K562 (cell line): ENCODE results near the gene UBR3. TPM values are rescaled to one million over a fixed set of nuclear protein-coding genes. Genes with fewer than 3 reads are reported as not detected.
A peak's percentile ranks its signal among the peaks of the same experiment; 100 is the strongest.

ENCODE experiments used
- ATAC-seq: fragments of 200-7000 bp; cut with Tn5 transposase; 3 replicates; pipeline ENCODE4 v1.9.1; 2020; ENCODE audit warnings: moderate library complexity
- BruUV-seq: library from RNA; stranded (reverse); fragments of 400-500 nt; replicated peaks from 2 replicates; lab custom pipeline; 2021; lab: Mats Ljungman, UMichigan
- CTCF ChIA-PET: fragments of 300-600 bp; formaldehyde crosslinking; extraction: SDS; loops from one replicate; lab custom pipeline; 2021; ENCODE audit warnings: low intra/inter-chr PET ratio; lab: Yijun Ruan, JAX
- POLR2A ChIA-PET: fragments of 300-600, 350-650 bp; sonication (Branson Sonifier 250); formaldehyde crosslinking; extraction: SDS; loops from one replicate; lab custom pipeline; 2021; ENCODE audit warnings: antibody characterized with exemption, inconsistent platforms; lab: Yijun Ruan, JAX
- DNase-seq, 4 experiments: peaks; one replicate each; pipeline versions ENCODE4 v3.0.0 to v3.0.0-alpha.2; 2011 to 2018; ENCODE audit warnings: low spot score in 3 of 4, mixed read lengths in 3 of 4; ENCODE audit errors: extremely low read depth in 1 of 4
- FAIRE-seq: peaks from 2 replicates; lab custom pipeline; 2011; peaks lifted over from hg19 to GRCh38; lab: Jason Lieb, UNC
- H2AFZ ChIP-seq: 2 replicates; pipeline ENCODE4 v1.6.0; 2011; ENCODE audit warnings: low read depth, low read length, control low read depth, inconsistent platforms
- H3K27ac ChIP-seq: fragments of 200-600 bp; 3 replicates; pipeline ENCODE4 v1.8.0; 2011; ENCODE audit warnings: low read depth, mild to moderate bottlenecking, control low read depth, inconsistent platforms, low read length, moderate library complexity, mixed read lengths; ENCODE audit errors: extremely low read depth
- H3K27me3 ChIP-seq, 2 experiments: fragments of 300-600 bp in 1 of 2; 2 replicates in 1 of 2; 3 replicates in 1 of 2; pipeline versions ENCODE4 v1.6.0 to v1.8.0; 2011; ENCODE audit warnings: inconsistent platforms in 2 of 2, low read length in 2 of 2, mild to moderate bottlenecking in 1 of 2, mixed read lengths in 1 of 2, moderate library complexity in 1 of 2; ENCODE audit not compliant: control insufficient read depth in 2 of 2, insufficient read depth in 2 of 2
- H3K36me3 ChIP-seq: fragments of 300-600 bp; 3 replicates; pipeline ENCODE4 v1.8.0; 2011; ENCODE audit warnings: mild to moderate bottlenecking, low read length, inconsistent platforms; ENCODE audit not compliant: control insufficient read depth, insufficient read depth
- H3K4me1 ChIP-seq, 2 experiments: fragments of 200-600 bp in 1 of 2; replicated peaks in 1 of 2; 2 replicates in 1 of 2; 3 replicates in 1 of 2; pipeline versions ENCODE4 v1.5.1 to v1.8.0; 2011; ENCODE audit warnings: inconsistent platforms in 2 of 2, low read length in 2 of 2, mild to moderate bottlenecking in 1 of 2, mixed read lengths in 1 of 2, moderate library complexity in 1 of 2; ENCODE audit not compliant: control insufficient read depth in 2 of 2, insufficient read depth in 2 of 2
- H3K4me2 ChIP-seq: 2 replicates; pipeline ENCODE4 v1.6.1; 2011; ENCODE audit warnings: low read length, control low read depth, inconsistent platforms, mixed read lengths; ENCODE audit not compliant: insufficient read depth
- H3K4me3 ChIP-seq: fragments of 200-600 bp; sonication (generic), shearing (Covaris generic); 2 replicates; pipeline ENCODE4 v1.5.1; 2016; ENCODE audit warnings: control low read depth, inconsistent platforms
- H3K79me2 ChIP-seq: fragments of 200-600 bp; 3 replicates; pipeline ENCODE4 v1.8.0; 2011; ENCODE audit warnings: low read length, inconsistent platforms; ENCODE audit not compliant: control insufficient read depth, insufficient read depth
- H3K9ac ChIP-seq, 2 experiments: 2 replicates each; pipeline versions ENCODE4 v1.6.0 to v1.6.1; 2011; ENCODE audit warnings: low read depth in 2 of 2, low read length in 2 of 2, control low read depth in 1 of 2, inconsistent platforms in 1 of 2, mild to moderate bottlenecking in 1 of 2, mixed read lengths in 1 of 2; ENCODE audit not compliant: insufficient read depth in 1 of 2
- H3K9me1 ChIP-seq: one replicate; pipeline ENCODE4 v1.6.0; 2011; ENCODE audit warnings: inconsistent platforms, mild to moderate bottlenecking, low read length, moderate library complexity; ENCODE audit not compliant: control insufficient read depth, insufficient read depth
- H3K9me3 ChIP-seq: replicated peaks from 2 replicates; pipeline ENCODE4 v1.5.1; 2011; ENCODE audit warnings: low read depth, low read length, inconsistent platforms; ENCODE audit not compliant: control insufficient read depth, insufficient read depth
- H4K20me1 ChIP-seq: replicated peaks from 2 replicates; pipeline ENCODE4 v1.6.1; 2011; ENCODE audit warnings: low read length, inconsistent platforms, mixed read lengths; ENCODE audit not compliant: control insufficient read depth, insufficient read depth
- ARID1B ChIP-seq: fragments of 450-650 bp; IDR thresholded peaks from 2 replicates; pipeline ENCODE4 v1.6.1; 2016; ENCODE audit warnings: antibody characterized with exemption, mild to moderate bottlenecking, inconsistent platforms
- CREBBP ChIP-seq: IDR thresholded peaks from one replicate; pipeline ENCODE4 v1.6.1; 2012; ENCODE audit warnings: low read depth, mild to moderate bottlenecking, control low read depth, inconsistent platforms, low read length
- FOXO4 ChIP-seq: fragments of 450-650 bp; formaldehyde crosslinking; IDR thresholded peaks from 2 replicates; pipeline ENCODE4 v1.4.0; 2020; ENCODE audit warnings: mild to moderate bottlenecking, moderate library complexity
- GTF2E2 ChIP-seq: fragments of 200-800 bp; sonication (Bioruptor generic); IDR thresholded peaks from 2 replicates; pipeline ENCODE4 v1.6.1; 2016; ENCODE audit warnings: missing genetic modification characterization, missing compliant biosample characterization
- HNRNPUL1 ChIP-seq: fragments of 200-400 bp; formaldehyde crosslinking; IDR thresholded peaks from 2 replicates; pipeline ENCODE4 v1.6.1; 2017; ENCODE audit warnings: low read length
- KAT7 ChIP-seq: sonication (generic); formaldehyde crosslinking; IDR thresholded peaks from 2 replicates; pipeline ENCODE4 v1.8.0; 2022; ENCODE audit warnings: missing genetic modification reagents, mild to moderate bottlenecking, borderline replicate concordance
- TCF3 ChIP-seq: sonication (generic); formaldehyde crosslinking; IDR thresholded peaks from 2 replicates; pipeline ENCODE4 v1.4.0; 2020; ENCODE audit warnings: mild to moderate bottlenecking, missing genetic modification reagents
- WGBS: fragments of 100-300 bp; shearing (Covaris generic); methylation state at CpG from one replicate; pipeline ENCODE4 v1.1.6; 2016; ENCODE audit warnings: low coverage, mixed read lengths; ENCODE audit not compliant: insufficient coverage; ENCODE audit errors: missing lambda C conversion rate; 5-methylcytosine and 5-hydroxymethylcytosine counted together
- in situ Hi-C: fragments of 300-500 bp; cut with MboI; formaldehyde crosslinking; loops from 4 replicates; pipeline ENCODE4 v1.15.0; 2018; ENCODE audit warnings: inconsistent platforms, mixed read lengths
- intact Hi-C: fragments of 100-400 bp; cut with micrococcal nuclease; formaldehyde crosslinking; loops from 2 replicates; pipeline ENCODE4 v1.14.2; 2022
- polyA plus RNA-seq, 8 experiments: library from polyadenylated mRNA; depleted of rRNA in 4 of 8; stranded (reverse) in 5 of 8; unstranded in 3 of 8; fragments of >200 nt; fragmentation: Nextera tagmentation in 2 of 8; fragmentation: Illumina TruSeq in 1 of 8; extraction: Ambion mirVana in 2 of 8; extraction: Trizol in 1 of 8; gene quantifications; 2 replicates each; pipeline versions ENCODE4 v1.2.1 to v1.2.3, GENCODE V29; 2011 to 2014; ENCODE audit warnings: inconsistent platforms in 1 of 8, missing spikeins in 1 of 8
- total RNA-seq, 7 experiments: library from RNA; depleted of rRNA in 6 of 7; stranded (reverse); fragments of >200 nt in 6 of 7; fragmentation: Illumina TruSeq in 2 of 7; extraction: Trizol in 2 of 7; gene quantifications; 2 replicates each; pipeline versions ENCODE4 v1.2.1 to v1.2.3, GENCODE V29; 2011 to 2021; ENCODE audit warnings: low replicate concordance in 1 of 7
- TF ChIP-seq, protein P1 (sequence below): fragments of 250-450 bp; sonication (Bioruptor Pico); IDR thresholded peaks from 2 replicates; pipeline ENCODE4 v1.8.0; 2022; ENCODE audit warnings: inconsistent platforms, mild to moderate bottlenecking, moderate library complexity, borderline replicate concordance
- TF ChIP-seq, protein P2 (sequence below): fragments of 450-650 bp; IDR thresholded peaks from one replicate; pipeline ENCODE4 v1.6.1; 2018; ENCODE audit warnings: mild to moderate bottlenecking, moderate library complexity; ENCODE audit not compliant: partially characterized antibody
- TF ChIP-seq, protein P3 (sequence below): fragments of 250-450 bp; sonication (Bioruptor Pico); IDR thresholded peaks from 2 replicates; pipeline ENCODE4 v1.5.0; 2021; ENCODE audit warnings: mild to moderate bottlenecking, borderline replicate concordance
- TF ChIP-seq, protein P4 (sequence below): IDR thresholded peaks from 3 replicates; pipeline ENCODE4 v1.6.1; 2011; ENCODE audit warnings: borderline replicate concordance, mild to moderate bottlenecking; ENCODE audit not compliant: insufficient read length, insufficient read depth
- TF ChIP-seq, protein P5 (sequence below): IDR thresholded peaks from 2 replicates; pipeline ENCODE4 v1.6.1; 2012; ENCODE audit warnings: low read depth, low read length, improper control_type of control experiment, borderline replicate concordance

UBR3 gene
- total and polyA plus RNA-seq, 9 of the 15 experiments (the other 6 are each of a cell fraction or from before 2014, with no cell fraction given), result 14.4 to 63.5 (median 40.4) TPM

GRCh38 chr2:169834401-169834800 lies 7.1 kb downstream of the UBR3 start:
- intact Hi-C loops (no loop called here), in situ Hi-C loops (no loop called here)
- Histone ChIP-seq H3K27me3 (no peaks in the 10 kb centered on the region), H3K4me3 (no peak overlapping the region), H3K27ac (peak overlapping the region; percentile 52; the same call in 2 of the 3 replicates), H4K20me1 (no peaks in the 10 kb centered on the region), H3K4me1 (peaks cover 38 to 52% of the 10 kb centered on the region in 2 experiments), H3K36me3 (peaks cover 36% of the 10 kb centered on the region), H3K79me2 (peaks cover 99% of the 10 kb centered on the region), H3K9ac (0 out of 4 replicates have a peak overlapping the region, but pooled peaks of 1 of the 2 experiments have one; percentile 16), H3K9me1 (no peaks in the 10 kb centered on the region), H3K4me2 (peak overlapping the region; percentile 13; the same call in 1 of the 2 replicates), H3K9me3 (no peaks in the 10 kb centered on the region), H2AFZ (no peak overlapping the region)
- no peak for FAIRE-seq
- no peak for ATAC-seq
- 10% methylated on average over 1 of the region's 1 CpG for WGBS
- POLR2A ChIA-PET, result interaction anchor here (0.5 to 1.5 kb wide), 6 partner anchors 10 to 327 kb away, joined by 3 to 7 read pairs (median 3); no protein-coding TSS in a partner anchor
- BruUV-seq, result no TSS peak
- DNase-seq, result no peak
- CTCF ChIA-PET, result no interaction called here
- TF ChIP-seq ARID1B (peak; percentile 60), TCF3 (CRISPR knock-in tag) (no peak), KAT7 (CRISPR knock-in tag) (no peak), FOXO4 (CRISPR knock-in tag) (no peak), CREBBP (no peak), HNRNPUL1 (no peak), GTF2E2 (tag) (no peak)
- TF ChIP-seq, protein P1, sequence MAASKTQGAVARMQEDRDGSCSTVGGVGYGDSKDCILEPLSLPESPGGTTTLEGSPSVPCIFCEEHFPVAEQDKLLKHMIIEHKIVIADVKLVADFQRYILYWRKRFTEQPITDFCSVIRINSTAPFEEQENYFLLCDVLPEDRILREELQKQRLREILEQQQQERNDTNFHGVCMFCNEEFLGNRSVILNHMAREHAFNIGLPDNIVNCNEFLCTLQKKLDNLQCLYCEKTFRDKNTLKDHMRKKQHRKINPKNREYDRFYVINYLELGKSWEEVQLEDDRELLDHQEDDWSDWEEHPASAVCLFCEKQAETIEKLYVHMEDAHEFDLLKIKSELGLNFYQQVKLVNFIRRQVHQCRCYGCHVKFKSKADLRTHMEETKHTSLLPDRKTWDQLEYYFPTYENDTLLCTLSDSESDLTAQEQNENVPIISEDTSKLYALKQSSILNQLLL (CRISPR knock-in tag), result no peak
- TF ChIP-seq, protein P2, sequence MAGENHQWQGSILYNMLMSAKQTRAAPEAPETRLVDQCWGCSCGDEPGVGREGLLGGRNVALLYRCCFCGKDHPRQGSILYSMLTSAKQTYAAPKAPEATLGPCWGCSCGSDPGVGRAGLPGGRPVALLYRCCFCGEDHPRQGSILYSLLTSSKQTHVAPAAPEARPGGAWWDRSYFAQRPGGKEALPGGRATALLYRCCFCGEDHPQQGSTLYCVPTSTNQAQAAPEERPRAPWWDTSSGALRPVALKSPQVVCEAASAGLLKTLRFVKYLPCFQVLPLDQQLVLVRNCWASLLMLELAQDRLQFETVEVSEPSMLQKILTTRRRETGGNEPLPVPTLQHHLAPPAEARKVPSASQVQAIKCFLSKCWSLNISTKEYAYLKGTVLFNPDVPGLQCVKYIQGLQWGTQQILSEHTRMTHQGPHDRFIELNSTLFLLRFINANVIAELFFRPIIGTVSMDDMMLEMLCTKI, result no peak
- TF ChIP-seq, protein P3, sequence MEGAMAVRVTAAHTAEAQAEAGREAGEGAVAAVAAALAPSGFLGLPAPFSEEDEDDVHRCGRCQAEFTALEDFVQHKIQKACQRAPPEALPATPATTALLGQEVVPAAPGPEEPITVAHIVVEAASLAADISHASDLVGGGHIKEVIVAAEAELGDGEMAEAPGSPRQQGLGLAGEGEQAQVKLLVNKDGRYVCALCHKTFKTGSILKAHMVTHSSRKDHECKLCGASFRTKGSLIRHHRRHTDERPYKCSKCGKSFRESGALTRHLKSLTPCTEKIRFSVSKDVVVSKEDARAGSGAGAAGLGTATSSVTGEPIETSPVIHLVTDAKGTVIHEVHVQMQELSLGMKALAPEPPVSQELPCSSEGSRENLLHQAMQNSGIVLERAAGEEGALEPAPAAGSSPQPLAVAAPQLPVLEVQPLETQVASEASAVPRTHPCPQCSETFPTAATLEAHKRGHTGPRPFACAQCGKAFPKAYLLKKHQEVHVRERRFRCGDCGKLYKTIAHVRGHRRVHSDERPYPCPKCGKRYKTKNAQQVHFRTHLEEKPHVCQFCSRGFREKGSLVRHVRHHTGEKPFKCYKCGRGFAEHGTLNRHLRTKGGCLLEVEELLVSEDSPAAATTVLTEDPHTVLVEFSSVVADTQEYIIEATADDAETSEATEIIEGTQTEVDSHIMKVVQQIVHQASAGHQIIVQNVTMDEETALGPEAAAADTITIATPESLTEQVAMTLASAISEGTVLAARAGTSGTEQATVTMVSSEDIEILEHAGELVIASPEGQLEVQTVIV (CRISPR knock-in tag), result no peak
- TF ChIP-seq, protein P4, sequence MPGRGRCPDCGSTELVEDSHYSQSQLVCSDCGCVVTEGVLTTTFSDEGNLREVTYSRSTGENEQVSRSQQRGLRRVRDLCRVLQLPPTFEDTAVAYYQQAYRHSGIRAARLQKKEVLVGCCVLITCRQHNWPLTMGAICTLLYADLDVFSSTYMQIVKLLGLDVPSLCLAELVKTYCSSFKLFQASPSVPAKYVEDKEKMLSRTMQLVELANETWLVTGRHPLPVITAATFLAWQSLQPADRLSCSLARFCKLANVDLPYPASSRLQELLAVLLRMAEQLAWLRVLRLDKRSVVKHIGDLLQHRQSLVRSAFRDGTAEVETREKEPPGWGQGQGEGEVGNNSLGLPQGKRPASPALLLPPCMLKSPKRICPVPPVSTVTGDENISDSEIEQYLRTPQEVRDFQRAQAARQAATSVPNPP, result no peak
- TF ChIP-seq, protein P5, sequence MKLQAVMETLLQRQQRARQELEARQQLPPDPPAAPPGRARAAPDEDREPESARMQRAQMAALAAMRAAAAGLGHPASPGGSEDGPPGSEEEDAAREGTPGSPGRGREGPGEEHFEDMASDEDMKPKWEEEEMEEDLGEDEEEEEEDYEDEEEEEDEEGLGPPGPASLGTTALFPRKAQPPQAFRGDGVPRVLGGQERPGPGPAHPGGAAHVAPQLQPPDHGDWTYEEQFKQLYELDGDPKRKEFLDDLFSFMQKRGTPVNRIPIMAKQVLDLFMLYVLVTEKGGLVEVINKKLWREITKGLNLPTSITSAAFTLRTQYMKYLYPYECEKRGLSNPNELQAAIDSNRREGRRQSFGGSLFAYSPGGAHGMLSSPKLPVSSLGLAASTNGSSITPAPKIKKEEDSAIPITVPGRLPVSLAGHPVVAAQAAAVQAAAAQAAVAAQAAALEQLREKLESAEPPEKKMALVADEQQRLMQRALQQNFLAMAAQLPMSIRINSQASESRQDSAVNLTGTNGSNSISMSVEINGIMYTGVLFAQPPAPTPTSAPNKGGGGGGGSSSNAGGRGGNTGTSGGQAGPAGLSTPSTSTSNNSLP, result peak; percentile 52; the same call in 1 of the 2 replicates
